Effector CD4-positive, alpha-beta T cell (primary cell): Measurements from ENCODE around the gene COL5A1.
"Not testable (repeated sequence)": the region's sequence is repeated elsewhere in the genome, so short reads cannot be mapped to it uniquely, and the experiment has no call there.

Source experiments
- DNase-seq: peaks from one replicate; pipeline ENCODE4 v3.0.0-alpha.2; 2020

Gene COL5A1

DNA sequence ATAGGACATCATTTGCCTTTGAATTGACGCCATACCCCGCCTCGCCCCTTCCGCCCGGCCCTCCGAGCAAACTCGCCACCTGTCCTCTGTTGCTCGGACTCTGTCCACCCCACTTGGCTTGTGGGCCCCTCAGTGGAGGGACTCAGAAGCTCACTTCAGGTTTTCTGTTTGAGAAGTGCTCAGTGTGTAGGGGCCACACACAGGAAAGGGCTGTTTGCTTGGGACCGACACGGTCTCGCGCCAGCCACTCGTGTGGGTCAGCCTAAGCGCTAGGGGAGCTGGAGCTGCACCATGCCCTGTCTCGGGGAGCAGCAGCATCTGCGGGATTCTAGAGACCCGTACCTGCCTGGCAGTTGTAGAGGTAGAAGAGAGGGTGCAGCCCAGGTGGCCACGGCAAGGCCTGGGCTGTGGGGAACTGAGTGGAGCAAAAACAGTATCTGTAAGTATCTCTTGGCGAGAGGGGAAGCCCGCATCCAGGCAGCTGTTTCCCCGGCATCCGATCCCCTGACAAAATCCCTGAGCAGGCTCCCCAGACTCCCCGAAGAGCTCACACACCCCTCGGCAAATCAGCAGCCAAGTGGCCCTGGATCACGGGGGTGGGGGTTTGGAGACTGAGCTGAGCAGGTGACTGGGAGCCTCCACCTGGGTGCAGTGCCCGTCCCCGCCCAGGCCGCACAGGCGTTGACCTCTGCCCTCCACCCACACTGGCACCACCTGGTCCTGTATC, 52.2 kb downstream of the COL5A1 start:
- DNase-seq: no peak

DNA sequence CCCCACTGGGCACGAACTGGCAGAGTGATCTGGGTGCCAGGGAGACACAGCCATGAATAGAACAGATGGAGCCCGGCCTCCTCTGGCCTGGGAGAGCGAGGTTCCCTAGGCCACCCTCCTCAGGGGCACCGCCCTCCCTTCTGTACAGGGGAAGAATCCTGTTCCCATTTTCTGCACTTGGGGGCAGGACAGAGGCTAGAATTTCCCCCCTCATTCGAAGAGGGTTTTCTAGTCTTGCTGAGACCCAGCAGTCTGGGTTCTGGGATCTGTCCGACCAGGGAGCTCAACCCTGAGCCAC, 52.7 kb downstream of the COL5A1 start:
- DNase-seq: no peak

DNA sequence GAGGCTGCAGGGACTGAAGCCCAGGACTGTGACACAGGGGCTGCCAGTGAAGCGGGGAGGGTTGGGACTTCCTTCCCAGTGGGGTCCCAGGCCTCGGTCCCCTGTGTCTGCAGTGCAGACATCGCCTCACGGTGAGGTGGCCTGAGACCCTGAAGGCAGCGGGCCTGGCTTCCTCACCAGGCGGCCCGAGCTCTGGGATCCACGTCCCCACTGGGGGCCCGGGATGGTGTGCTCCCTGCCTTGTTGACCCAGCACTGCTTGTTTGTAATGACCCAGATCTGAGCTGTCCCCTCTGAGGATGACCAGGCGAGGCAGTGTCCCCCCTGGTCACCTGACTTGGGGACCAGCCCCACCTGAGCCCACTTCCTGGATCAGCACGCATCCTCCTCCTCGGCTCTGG, 53.1 kb downstream of the COL5A1 start:
- DNase-seq: no peak

GRCh38 chr9:134695144-134695543, 53.5 kb downstream of the COL5A1 start:
- DNase-seq: no peak

DNA sequence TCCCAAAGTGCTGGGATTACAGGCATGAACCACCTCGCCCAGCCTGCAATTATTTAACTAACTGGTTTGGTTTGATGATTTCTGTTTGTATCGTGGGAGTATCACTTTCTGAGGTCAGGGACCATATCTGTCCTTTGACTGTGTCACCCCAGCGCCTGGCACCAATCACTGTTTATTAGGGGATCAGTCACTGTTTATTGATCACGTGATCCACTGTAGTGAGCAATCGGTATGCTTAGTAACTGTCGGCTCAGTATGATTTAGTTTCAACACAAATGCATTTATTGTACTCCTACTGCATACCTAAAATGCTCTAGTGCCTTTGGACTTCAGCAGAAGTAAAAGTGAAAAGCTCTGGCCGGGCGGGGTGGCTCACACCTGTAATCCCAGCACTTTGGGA, 54.8 kb downstream of the COL5A1 start:
- no peak for DNase-seq

DNA sequence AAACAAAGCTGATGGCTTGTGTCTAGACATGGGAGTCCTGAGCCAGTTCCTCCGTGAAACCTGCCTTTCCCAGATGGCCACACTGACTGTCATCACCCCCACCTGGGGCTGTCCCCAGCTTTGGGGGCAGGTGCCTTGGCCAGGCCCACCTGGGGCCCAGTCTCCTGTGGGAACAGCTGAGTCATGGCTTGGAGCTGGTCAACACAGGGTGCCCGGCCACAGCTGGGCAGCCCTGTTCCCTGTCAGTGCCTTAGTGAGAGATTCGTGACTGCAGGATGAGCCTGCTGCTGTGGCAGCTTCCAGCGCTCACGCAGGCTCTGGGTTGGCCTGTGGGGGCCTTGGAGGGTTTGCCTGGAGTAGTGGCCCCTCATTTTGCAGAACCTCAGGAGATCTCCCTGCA, 56.5 kb downstream of the COL5A1 start:
- no peak for DNase-seq

DNA sequence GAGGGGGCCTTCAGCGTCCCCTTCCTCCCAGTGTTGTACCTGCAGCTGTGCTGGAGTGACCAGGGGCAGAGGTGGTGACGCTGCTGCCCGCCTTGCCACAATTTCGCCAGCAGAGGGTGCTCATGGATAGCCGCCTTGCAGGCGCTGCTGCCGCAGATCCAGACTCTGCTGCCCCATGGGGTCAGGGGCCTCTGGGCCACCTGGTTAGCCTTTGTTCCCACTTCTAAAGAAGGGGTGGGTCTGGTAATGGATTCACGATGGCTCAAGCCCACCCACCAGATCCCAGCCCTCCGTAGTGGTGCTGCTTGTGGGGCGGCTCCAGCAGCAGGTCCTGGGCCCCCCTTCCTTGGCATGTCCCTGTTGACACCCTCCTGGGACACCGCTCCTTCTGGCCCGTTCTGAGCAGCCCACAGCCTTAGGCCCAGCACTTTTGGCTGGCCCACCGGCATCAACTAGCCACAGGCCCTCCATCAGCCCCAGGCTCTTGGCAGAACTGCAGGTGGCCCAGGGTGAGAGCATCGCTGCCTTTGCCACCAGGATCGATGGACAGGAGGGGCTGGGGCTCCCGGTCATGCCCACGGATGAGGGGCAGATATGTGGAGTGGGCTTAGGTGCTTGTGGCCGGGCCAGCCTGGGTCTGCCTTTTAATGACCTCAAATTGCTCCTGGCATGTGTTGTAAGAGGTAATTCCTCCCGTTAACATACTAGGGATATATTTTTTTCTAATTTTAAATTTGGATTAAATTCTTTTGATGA, 57.2 kb downstream of the COL5A1 start:
- DNase-seq: no peak

- no peak for DNase-seq
Measured at GRCh38 chr9:134699343-134699740, 57.7 kb downstream of the COL5A1 start.

DNA sequence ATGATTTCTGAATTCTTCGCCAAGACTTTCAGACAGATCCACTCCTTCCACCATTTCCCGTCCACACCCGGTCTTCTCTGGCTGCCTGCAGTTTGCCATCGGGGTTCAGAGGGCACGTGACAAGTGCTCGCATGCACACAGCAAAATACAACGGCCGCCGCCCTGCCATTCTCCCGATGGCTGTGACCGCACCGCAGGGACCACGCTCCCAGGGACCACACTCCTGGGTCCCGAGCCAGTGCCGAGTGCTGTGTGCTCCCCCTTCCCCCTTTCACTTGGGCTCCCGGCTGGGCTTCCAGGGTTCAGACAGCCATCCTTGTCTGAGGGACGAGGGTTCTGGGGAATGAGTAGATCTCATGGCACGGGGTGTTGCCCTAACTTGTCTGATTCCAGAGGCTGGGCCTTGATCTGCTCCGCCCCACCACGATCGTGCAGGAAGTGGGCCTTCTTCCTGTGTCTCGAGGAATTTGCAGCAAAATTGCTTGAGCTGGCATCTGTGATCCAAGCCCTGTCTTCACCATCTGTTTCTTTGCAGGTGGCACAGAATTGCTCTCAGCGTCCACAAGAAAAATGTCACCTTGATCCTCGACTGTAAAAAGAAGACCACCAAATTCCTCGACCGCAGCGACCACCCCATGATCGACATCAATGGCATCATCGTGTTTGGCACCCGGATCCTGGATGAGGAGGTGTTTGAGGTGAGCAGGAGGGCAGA, 59.2 kb downstream of the COL5A1 start:
- DNase-seq: no peak

GRCh38 chr9:134701581-134702259, 60.1 kb downstream of the COL5A1 start:
- DNase-seq: no peak

GRCh38 chr9:134702291-134702690, 60.7 kb downstream of the COL5A1 start:
- no peak for DNase-seq

DNA sequence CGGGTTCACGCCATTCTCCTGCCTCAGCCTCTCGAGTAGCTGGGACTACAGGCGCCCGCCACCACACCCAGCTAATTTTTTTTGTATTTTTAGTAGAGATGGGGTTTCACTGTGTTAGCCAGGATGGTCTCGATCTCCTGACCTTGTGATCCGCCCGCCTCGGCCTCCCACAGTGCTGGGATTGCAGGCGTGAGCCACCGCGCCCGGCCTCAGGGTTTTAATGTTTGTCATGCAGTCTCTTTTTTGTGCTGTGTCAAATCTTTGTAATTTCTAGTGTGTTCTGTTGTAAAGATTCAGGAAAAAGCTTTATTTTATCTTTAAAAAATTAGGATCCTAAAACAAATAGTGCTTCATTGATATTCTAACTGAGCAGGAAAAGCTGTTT, 62.1 kb downstream of the COL5A1 start:
- not testable (repeated sequence) for DNase-seq

GRCh38 chr9:134704498-134704897, 62.9 kb downstream of the COL5A1 start:
- no peak for DNase-seq

DNA sequence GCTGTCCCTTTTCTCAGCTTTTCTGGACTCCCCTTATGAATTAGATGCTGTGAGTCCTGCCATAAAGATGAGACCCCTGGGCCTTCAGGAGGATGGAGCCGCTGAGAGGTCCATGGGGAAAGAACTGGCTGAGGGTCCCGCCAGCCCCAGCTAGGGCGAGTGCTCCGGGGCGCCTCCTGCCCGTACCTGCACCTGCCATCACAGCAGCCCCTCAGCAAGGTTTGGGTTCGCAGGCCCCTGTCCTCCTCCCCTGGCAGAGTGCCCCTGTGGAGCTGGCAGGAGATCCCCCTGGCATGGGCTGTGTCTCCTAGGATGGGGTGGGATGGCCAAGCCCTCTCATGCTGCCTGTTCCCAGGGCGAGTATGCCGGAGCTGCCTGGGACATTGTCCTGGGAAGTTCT, 64.2 kb downstream of the COL5A1 start:
- DNase-seq: no peak

GRCh38 chr9:134706522-134706921, 64.9 kb downstream of the COL5A1 start:
- no peak for DNase-seq

DNA sequence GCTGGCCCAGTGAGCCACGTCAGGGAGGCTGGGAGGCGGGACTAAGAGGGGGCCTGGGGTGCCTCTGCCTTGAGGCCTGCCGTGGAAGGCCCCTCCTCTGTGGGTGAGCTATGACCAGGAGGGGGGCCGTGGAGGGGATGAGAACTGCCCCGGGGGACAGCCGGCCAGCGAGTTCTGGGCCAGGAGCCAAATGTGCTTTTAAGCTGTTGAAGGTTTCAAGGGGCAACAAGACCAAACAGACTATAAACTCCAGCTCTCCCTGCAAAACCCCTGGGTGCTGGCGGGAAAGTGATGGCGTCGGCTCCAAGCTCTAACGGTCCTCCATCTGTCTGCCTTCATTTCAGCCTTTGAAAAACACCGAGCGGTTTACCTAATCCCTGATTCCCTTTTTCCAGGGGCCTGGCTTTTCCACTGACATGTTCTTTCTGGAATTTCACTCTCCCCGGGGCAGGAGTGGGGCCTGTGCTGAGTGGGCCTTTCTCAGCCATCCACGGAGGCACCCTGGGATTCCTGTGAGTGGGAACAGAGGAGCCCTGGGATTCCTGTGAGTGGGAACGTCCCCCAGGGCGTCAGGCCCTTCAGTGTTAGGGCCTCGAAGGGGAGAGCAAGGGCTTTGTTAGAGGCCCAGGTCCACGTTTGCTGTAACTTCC, 65.6 kb downstream of the COL5A1 start:
- DNase-seq: no peak

DNA sequence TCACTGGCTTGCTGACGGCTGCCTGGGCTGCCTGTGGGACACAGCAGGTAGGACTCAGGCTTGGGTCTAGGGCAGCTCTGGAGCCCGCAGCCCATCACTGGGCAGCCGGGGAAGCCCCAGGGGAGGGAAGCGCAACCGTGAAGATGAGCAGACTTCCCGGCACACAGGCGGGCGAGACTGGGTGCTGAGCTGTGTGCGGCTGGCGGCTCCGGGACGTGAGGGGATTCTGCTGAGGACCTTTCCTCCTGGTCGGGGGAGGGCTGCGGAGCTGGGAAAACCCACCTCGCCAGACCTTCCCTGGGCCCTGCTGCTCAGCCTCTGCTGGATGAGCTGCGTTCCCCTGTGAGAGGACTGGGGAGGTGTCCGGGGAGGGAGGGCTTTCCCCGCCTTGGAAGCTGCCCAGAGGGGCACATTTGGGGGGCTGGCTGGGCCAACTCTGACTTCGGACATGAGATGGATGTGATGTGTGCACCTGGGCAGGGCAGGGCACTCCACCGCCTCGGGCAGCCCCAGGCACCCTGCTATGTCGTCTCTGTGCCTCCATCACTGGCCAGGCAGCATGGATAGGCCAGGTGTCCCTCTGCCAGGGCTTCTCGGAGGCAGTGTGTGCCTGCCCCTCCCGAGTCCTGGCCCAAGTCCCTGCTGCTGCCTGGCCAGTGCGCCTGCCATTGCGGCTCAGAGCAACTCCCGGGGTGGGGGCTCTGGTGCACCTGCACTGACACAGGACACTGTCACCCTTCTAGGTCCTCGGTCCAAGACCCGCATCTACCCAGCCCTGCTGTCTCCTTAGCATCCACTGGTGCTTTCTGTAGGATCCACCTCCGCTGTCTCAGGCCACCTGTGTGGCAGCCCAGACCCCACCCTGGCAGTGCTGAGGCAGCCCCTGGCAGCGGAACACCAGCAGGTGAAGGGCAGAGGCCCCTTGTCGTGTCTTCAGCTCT, 66.4 kb downstream of the COL5A1 start:
- DNase-seq: no peak

GRCh38 chr9:134708672-134709038, 67.1 kb downstream of the COL5A1 start:
- no peak for DNase-seq

- DNase-seq: no peak
Measured at GRCh38 chr9:134709512-134710270, 68.1 kb downstream of the COL5A1 start.

DNA sequence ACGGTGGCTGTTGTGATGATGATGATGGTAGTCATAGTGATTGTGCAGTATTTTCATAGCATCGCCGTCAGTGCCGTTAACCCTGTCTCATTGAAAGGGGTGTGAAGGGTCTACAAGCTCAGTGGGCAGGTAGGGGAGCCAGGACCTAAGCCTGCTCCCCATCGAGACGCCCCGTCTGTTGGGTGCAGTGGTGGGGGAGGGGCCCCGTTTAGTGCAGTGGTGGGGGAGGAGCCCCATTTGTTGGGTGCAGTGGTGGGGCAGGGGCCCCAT, 68.6 kb downstream of the COL5A1 start:
- no peak for DNase-seq

- DNase-seq: no peak
Measured at GRCh38 chr9:134710901-134711300, 69.3 kb downstream of the COL5A1 start.
